Liver (tissue), 3 donors: ENCODE results near the gene AGFG1.

ENCODE experiments used
- JUND ChIP-seq, 2 donors: IDR thresholded peaks; 2 replicates each; pipeline ENCODE4 v1.6.1; 2016; ENCODE audit warnings: antibody characterized with exemption in 2 of 2
- RAD21 ChIP-seq, 2 donors: IDR thresholded peaks; 2 replicates each; pipeline ENCODE4 v1.6.1; 2016; ENCODE audit warnings: antibody characterized with exemption in 2 of 2, mild to moderate bottlenecking in 2 of 2
- YY1 ChIP-seq: IDR thresholded peaks from 2 replicates; pipeline ENCODE4 v1.6.1; 2016; ENCODE audit warnings: antibody characterized with exemption, mild to moderate bottlenecking
- TF ChIP-seq, protein P1 (sequence below): fragments of 150-350 bp; IDR thresholded peaks from 2 replicates; pipeline ENCODE4 v1.5.1; 2017; ENCODE audit warnings: improper control_type of control experiment, low read depth, low read length; ENCODE audit not compliant: missing input control
- TF ChIP-seq, protein P2 (sequence below): IDR thresholded peaks from 2 replicates; pipeline ENCODE4 v1.6.1; 2016; ENCODE audit warnings: antibody characterized with exemption
- TF ChIP-seq, protein P3 (sequence below): IDR thresholded peaks from 2 replicates; pipeline ENCODE4 v1.6.1; 2016; ENCODE audit warnings: antibody characterized with exemption
- donor health status: healthy.
- donor health status: healthy.

DNA sequence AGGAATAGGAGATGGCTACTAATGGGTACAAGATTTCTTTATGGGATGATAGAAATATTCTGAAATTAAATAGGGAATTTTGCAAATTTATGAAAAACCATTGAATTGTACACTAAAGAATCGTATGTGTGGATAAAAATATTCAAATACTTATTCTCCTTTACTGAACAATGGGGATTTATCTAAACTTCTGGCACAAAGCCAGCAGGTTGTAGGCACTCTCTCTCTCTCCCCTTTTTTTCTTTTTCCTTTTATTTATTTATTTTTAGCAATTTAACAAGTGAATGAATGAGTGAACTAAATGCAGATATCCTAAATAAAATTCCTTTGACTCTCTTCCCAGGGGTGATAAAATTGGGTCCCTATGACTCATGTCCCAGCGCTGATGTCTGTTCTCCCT is 104.9 kb downstream of the AGFG1 start:
- TF ChIP-seq, protein P1, sequence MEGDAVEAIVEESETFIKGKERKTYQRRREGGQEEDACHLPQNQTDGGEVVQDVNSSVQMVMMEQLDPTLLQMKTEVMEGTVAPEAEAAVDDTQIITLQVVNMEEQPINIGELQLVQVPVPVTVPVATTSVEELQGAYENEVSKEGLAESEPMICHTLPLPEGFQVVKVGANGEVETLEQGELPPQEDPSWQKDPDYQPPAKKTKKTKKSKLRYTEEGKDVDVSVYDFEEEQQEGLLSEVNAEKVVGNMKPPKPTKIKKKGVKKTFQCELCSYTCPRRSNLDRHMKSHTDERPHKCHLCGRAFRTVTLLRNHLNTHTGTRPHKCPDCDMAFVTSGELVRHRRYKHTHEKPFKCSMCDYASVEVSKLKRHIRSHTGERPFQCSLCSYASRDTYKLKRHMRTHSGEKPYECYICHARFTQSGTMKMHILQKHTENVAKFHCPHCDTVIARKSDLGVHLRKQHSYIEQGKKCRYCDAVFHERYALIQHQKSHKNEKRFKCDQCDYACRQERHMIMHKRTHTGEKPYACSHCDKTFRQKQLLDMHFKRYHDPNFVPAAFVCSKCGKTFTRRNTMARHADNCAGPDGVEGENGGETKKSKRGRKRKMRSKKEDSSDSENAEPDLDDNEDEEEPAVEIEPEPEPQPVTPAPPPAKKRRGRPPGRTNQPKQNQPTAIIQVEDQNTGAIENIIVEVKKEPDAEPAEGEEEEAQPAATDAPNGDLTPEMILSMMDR: no peak
- no peak for TF ChIP-seq JUND (IDR thresholded peaks at IDR 0.05)
- TF ChIP-seq YY1: no peak
- TF ChIP-seq, protein P2, sequence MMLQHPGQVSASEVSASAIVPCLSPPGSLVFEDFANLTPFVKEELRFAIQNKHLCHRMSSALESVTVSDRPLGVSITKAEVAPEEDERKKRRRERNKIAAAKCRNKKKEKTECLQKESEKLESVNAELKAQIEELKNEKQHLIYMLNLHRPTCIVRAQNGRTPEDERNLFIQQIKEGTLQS: no peak
- TF ChIP-seq, protein P3, sequence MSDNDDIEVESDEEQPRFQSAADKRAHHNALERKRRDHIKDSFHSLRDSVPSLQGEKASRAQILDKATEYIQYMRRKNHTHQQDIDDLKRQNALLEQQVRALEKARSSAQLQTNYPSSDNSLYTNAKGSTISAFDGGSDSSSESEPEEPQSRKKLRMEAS: no peak
- no peak for TF ChIP-seq RAD21 (IDR thresholded peaks at IDR 0.05)
